Mucosa of descending colon (tissue), 3 donors: ENCODE results near the gene SPECC1L. TPM values are rescaled to one million over a fixed set of nuclear protein-coding genes. Genes with fewer than 3 reads are reported as not detected.

ENCODE experiments used
- ATAC-seq: fragments of 200-7000 bp; cut with Tn5 transposase; one replicate; pipeline ENCODE4 v1.9.1; 2020; ENCODE audit warnings: mild to moderate bottlenecking, moderate library complexity
- DNase-seq, 3 donors: peaks; one replicate each; pipeline ENCODE4 v3.0.0-alpha.2; 2020
- H3K36me3 ChIP-seq: fragments of 200-600 bp; one replicate; pipeline ENCODE4 v1.8.0; 2021; ENCODE audit warnings: low read depth, mild to moderate bottlenecking
- H3K4me1 ChIP-seq: fragments of 200-600 bp; one replicate; pipeline ENCODE4 v1.8.0; 2021; ENCODE audit warnings: low read depth, mild to moderate bottlenecking
- H3K4me3 ChIP-seq: fragments of 200-600 bp; one replicate; pipeline ENCODE4 v1.8.0; 2021; ENCODE audit warnings: mild to moderate bottlenecking
- H3K9me3 ChIP-seq: fragments of 200-600 bp; one replicate; pipeline ENCODE4 v1.8.0; 2021; ENCODE audit warnings: mild to moderate bottlenecking
- intact Hi-C, 2 donors: fragments of 100-400 bp; cut with DNase I in 1 of 2; cut with micrococcal nuclease in 1 of 2; formaldehyde crosslinking; loops; one replicate each; pipeline versions ENCODE4 v1.11.0 to v1.11.1; 2022; cut with DNase I, micrococcal nuclease
- total RNA-seq, 3 donors: library from RNA; stranded (reverse); fragmentation: NEBNext Ultra II Directional in 2 of 3; extraction: Animal tissue kit (Norgen Biotek cat#: 25700) in 2 of 3; gene quantifications; one replicate each; pipeline versions ENCODE4 v1.2.1 to v1.2.4, GENCODE V29; 2021 to 2023
- TF ChIP-seq, protein P1 (sequence below): fragments of 200-600 bp; IDR thresholded peaks from one replicate; pipeline ENCODE4 v1.8.0; 2022; ENCODE audit warnings: antibody characterized with exemption, mild to moderate bottlenecking
- donor health status: DM: no; HTN: no; CAD: no; lungs with moderate emphysema.
- donor health status: DM: no; HTN: no; CAD: no.
- donor health status: DM: no; HTN: yes; CAD: no.

Gene SPECC1L
- total RNA-seq, 3 donors from 2014 or later, result 78.7 to 116 (median 105) TPM

DNA sequence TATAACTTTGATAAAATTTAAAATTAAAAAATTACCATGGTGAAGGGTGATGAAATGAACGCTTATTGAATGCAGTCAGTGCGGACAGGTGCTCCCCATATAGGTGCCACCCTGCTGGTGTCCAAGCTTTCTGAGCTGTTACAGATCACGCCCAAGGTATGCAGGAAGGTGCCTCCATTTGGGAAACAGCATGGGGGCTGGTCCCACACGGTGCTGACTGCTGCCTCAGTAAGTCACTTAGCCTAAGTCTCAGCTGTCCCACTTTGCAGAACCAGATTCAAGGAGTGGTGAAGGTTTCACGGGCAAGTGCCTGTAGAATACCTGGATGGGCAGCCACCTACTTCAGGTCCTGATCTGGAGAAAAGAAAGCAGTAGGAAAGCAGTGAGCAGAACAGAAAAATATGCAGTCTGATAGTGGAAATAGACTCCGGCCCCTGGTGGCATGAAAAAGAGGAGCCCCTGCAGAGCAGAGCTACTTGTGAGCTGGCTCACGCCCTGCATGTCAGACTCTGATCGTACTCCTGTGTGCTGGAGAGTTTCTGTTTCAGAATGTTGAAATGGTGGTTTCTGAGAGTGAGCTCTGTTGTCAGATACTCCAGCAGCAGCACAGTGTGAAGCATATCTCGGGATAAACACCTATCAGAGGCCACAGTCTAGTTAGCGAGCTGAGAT lies 189.9 kb downstream of the SPECC1L start:
- ATAC-seq, result no peak
- Histone ChIP-seq H3K36me3 (no peaks in the 10 kb centered on the region), H3K4me3 (no peak overlapping the region), H3K9me3 (no peaks in the 10 kb centered on the region), H3K4me1 (no peaks in the 10 kb centered on the region)
- TF ChIP-seq, protein P1, sequence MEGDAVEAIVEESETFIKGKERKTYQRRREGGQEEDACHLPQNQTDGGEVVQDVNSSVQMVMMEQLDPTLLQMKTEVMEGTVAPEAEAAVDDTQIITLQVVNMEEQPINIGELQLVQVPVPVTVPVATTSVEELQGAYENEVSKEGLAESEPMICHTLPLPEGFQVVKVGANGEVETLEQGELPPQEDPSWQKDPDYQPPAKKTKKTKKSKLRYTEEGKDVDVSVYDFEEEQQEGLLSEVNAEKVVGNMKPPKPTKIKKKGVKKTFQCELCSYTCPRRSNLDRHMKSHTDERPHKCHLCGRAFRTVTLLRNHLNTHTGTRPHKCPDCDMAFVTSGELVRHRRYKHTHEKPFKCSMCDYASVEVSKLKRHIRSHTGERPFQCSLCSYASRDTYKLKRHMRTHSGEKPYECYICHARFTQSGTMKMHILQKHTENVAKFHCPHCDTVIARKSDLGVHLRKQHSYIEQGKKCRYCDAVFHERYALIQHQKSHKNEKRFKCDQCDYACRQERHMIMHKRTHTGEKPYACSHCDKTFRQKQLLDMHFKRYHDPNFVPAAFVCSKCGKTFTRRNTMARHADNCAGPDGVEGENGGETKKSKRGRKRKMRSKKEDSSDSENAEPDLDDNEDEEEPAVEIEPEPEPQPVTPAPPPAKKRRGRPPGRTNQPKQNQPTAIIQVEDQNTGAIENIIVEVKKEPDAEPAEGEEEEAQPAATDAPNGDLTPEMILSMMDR, result no peak
- DNase-seq, result no peak
- intact Hi-C loops, result no loop called here

- DNase-seq, result no peak
- TF ChIP-seq, protein P1, result no peak
- intact Hi-C loops, result no loop called here
- no peak overlapping the region for H3K4me3 ChIP-seq
- H3K9me3 ChIP-seq, result no peaks in the 10 kb centered on the region
- H3K4me1 ChIP-seq, result no peaks in the 10 kb centered on the region
- H3K36me3 ChIP-seq, result no peaks in the 10 kb centered on the region
- ATAC-seq, result peak; percentile 39
These were observed 192.6 kb downstream of the SPECC1L start for GRCh38 chr22:24463071-24463760.

DNA sequence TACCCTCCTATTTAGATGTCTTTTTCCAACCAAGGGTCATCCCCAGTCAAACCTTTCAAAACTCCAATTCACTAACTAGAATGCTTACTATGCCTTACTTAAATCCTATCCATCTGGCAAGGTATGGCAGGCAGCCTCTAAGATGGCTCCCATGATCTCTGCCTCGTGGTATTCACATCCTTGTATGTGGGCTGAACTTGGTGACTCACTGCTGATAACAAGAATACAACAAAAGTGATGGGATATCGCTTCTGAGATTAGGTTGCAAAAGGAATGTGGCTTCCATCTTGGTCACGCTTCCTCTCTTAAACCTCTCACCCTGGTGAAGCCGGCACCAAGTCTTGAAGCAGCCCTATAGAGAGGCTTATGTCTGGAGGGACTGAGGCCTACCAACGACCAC lies 194.9 kb downstream of the SPECC1L start:
- no peaks in the 10 kb centered on the region for H3K4me1 ChIP-seq
- DNase-seq (no peak), ATAC-seq (no peak)
- intact Hi-C loops, result no loop called here
- H3K9me3 ChIP-seq, result no peaks in the 10 kb centered on the region
- TF ChIP-seq, protein P1, result no peak
- H3K36me3 ChIP-seq, result no peaks in the 10 kb centered on the region
- H3K4me3 ChIP-seq, result no peak overlapping the region

GRCh38 chr22:24465975-24466374 lies 195.3 kb downstream of the SPECC1L start:
- no peaks in the 10 kb centered on the region for H3K9me3 ChIP-seq
- no peak for ATAC-seq
- H3K36me3 ChIP-seq, result no peaks in the 10 kb centered on the region
- intact Hi-C loops, result no loop called here
- no peaks in the 10 kb centered on the region for H3K4me1 ChIP-seq
- DNase-seq, result no peak
- TF ChIP-seq, protein P1, result no peak
- no peak overlapping the region for H3K4me3 ChIP-seq

- intact Hi-C loops, result no loop called here
- DNase-seq (peak in 1 of 3 donors; percentile 11), ATAC-seq (no peak)
- Histone ChIP-seq H3K4me1 (no peaks in the 10 kb centered on the region), H3K9me3 (no peaks in the 10 kb centered on the region), H3K4me3 (no peak overlapping the region), H3K36me3 (no peaks in the 10 kb centered on the region)
- TF ChIP-seq, protein P1, result no peak
These were observed 196.2 kb downstream of the SPECC1L start for GRCh38 chr22:24466716-24467328.
